DMS153 treated with DMSO at 0.1 percent for 48 hours (cell line): ENCODE results near the gene NUCKS1.

ENCODE experiments used
- DNase-seq: peaks from one replicate; lab custom pipeline; 2025; ENCODE audit not compliant: unreplicated experiment; lab: John Stamatoyannopoulos, UW

NUCKS1 gene, protein sequence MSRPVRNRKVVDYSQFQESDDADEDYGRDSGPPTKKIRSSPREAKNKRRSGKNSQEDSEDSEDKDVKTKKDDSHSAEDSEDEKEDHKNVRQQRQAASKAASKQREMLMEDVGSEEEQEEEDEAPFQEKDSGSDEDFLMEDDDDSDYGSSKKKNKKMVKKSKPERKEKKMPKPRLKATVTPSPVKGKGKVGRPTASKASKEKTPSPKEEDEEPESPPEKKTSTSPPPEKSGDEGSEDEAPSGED

DNA sequence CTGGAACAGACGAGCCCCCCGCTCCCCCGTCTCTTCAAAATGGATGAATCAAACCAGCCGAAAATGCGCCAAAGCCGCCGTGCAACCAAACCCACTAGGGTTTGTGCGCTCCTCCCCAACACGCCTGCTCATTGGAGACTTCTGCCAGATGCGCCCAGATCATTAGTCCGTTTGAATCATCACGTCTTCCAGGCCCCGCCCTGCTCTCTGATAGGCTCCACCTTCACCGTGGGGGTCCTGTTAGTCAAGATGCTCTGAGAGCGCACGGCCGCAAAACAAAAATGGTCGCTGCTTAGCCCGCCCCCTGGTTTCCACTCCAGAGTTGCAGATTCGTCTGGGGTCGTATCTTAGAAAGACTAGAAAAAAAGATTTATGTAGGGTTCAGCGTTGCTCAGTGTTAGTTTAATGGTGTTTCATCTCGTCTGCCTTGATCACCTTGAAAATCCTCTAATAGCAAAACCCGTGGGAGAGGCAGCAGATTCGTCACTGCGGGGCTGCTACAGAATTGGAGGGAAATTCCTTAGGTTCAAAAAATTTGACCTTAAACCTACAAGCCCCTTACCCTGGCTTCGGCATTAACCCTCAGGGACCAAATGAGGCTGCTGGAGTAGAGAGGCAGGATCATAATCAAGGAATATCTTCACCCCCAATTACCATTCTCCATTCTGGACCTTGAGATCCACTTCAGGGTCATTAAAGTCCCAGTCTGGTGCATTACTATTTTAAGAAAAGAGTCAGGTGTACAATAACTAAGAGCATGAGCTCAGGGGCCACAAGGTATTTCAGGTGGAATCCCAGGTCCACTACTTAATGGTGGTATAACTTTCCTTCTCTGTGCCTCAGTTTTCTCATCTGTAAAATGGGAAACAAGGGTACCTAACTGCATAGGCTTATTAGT, at the start of gene NUCKS1:
TSS of gene NUCKS1 (minus strand) at position 45 of the 898 bp plus-strand sequence. CDS start 209 bp downstream, outside the sequence.
- peak; percentile 99 for DNase-seq

DNA sequence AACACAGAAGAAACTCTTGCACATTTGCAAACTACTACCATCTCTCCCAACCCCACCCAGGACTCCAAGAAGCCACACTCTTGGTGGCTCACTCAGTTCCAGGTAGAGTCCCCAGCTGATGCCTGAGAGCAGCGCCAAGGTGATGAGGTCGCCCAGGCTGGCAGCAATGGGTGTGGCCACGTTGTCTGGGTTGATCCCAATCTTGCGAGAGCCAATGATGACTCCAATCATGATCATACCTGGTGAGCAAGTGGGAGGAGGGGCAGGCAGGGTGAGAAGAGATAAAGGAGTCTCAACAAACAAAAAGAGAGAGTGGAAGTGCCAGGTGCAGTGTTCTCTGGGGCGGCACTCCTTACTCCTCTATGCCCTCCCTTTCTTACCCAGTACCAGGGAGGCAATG, 48.6 kb upstream of the NUCKS1 start:
- DNase-seq, result no peak

DNA sequence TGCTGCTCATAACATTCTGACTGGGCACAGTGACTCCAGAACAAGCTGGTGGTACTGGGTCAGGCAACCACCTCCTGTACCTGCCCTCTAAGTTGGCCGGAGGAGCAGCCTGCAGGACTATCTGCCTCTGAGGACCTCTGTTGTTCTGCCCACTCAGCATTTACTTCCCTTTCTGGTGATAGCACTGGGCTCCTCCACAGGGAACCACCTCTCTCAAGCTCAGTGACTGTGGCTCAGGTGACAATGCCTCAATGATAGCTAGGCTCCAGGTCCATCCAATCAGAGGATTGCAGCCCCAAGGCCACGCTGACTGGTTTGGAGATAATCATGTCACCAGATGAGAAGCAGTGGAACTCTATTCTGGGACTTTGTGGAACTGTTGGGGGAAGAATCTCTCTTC, 47.2 kb upstream of the NUCKS1 start:
- DNase-seq, result no peak

DNA sequence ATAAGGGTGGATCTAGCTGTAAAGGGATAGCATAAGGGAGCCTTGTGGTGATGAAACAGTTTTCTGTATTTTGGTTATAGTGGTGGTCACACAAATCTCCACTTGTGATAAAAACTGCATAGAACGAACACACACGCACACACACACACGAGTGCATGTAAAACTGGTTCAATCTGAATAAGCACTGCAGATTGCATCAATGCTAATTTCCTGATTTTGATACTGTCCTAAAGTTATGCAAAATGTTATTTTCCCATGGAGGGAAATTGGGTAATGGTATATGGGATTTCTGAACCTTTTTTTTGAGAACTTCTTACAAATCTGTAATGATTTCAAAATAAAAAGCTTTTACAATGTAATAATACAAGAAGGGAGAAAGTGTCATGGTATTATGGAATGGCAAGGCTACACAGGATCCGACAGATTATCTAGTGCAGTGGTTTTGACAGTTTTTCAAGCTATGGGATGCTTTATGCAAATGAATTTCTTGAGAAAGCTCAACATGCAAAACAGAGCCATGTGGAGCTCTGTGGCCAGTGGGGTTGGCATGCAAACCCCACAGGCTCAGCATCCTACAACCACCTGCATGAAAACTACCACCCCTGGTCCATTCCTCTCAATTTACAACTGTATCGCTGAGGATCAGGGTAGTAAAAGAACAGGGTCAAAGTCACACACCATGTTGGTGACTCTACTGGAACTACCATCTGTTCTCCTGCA, 44.2 kb upstream of the NUCKS1 start:
- no peak for DNase-seq

DNA sequence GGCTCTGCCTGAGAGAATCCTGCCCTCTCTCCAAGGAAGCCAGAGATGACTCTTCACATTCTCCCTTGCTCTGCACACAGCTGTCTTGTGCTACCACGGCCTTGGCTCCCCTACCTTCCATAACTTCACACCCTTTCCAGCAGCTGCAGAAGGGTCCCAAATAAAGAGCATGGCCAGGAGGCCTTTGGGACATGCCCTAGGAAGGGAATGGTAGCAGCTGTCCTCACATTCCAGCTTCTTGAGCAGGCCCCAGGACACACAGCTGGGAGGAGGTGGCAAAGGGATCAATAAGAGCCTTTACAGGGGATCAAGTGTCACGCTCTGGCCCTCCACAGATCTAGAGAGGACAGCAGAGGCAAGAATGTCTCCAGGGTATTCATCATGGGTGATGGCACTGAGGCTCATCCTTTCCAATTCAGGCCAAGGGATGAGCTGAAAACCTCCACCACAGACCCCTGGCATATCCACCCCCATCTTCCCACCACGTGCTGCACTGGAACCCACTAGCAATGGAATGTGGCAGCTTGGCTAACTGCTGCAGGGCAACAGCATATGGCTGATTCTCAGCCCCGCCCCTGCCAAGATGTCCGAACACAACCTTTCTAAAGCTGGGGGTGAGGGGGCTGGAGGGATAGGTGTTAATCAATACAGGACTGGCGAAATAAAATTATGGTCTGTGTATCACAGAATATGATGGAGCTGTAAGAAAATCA, 43.1 kb upstream of the NUCKS1 start:
- DNase-seq, result no peak

DNA sequence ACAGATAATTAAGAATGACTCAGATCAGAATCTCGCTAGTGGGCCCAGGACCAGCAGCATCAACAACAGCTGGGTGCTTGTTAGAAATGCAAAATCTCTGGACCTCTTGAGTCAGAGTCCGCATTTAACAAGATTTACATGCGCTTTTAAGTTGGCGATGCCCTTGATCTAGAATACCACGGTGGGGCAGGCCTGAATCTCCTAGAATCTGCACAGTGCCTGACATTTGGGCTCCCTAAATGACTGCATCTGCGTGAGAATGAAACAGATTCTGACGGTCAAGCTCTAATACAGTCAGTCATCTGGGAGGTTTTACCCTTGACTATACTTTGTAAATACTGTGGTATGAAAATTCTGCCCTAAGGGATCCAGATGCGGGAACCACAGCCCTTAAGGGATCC, 42.5 kb upstream of the NUCKS1 start:
- no peak for DNase-seq

DNA sequence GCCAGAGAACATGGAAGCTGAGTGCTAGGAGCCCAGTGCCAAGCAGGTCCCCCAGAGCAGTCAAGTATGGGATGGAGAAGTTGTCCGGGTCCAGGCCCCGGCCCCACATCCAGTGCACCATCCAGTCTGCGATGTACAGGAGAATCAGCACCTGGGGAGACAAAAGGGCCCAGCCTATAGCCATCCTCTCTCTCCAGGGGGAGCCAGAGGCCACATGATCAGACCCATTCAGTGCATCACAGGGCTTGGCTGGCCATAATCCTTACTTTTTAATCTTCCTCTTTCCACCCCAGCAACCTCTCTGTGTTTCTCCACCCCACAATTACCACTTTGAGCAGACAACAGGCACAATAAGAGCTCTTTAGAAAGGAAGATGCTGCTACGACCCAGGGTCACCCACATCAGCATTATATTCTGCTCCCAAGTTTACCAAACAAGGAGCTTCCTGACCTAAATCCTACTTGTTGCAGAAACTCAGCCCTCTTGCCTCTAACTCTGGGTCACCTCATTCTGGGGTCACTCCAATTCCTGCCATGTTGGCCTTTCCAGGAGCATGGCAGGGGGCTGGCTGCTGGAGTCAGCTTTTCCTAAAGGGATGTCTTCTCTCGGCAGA, 41.7 kb upstream of the NUCKS1 start:
- peak; percentile 57 for DNase-seq

DNA sequence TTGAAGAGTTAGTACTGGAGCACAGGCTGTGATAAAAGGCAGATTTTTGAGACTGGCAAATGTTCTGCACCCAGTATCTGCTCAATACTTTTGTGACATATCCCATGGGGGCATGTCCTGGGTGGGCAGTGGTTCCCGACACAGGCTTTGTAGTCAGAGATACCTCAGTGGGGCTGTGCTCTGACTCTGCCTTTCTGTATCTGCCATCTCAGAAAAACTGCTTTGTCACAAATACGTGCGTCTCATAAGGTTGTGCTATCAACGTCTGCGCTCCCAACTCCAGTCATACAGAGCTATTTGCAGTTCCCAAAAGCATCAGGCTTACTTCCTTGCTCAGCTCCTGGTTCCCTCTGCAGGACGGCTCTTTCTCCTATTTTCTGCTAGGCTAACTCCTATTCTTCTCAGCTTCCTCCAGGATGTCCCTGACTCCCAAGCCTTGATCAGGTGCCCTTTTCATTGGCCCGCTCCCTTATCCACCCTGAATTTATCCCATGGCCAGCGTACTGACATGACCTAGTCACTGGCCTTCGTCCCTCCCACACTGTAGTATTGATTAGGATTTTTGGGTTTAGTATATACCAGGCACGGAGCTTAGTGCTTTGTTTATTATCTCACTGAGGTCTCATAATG, 37.4 kb upstream of the NUCKS1 start:
- DNase-seq, result no peak

DNA sequence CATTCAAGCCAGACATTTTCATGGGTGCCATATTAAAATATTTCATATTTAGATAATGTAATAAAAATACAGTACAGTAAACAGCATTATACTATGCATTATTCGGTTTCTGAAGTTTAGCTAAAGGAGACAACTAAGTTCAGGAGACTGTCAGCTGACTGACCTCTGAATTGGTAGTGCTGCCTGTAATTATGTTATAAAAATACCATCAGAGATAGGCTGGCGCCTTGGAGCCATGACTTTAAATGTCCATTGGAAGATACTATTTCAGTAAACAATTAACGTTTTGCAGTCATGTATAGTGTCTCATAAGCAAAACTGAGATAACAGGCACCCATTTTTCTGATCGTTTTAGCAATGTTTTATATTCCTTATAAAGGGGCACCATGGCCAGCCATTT, 36.6 kb upstream of the NUCKS1 start:
- DNase-seq, result no peak

DNA sequence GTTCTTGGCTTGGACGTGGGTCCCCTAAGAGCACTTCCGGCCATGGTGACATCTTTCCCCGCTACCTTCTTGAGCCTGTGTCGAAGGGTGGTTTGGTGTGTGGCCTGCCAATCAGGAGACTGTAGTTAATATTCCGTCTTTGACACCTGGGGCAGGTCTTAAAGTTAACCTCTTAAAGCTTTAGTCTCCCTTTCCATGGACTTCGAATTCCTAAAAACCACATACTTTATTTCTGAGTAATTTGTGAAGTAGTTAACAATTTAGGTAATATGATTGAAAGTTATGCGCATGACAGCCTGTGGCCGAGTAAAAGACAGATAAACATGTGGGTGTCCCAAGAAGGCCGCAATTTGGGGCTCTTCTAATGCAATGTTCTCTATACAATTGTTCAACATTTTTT, 35.5 kb upstream of the NUCKS1 start:
- DNase-seq, result no peak

DNA sequence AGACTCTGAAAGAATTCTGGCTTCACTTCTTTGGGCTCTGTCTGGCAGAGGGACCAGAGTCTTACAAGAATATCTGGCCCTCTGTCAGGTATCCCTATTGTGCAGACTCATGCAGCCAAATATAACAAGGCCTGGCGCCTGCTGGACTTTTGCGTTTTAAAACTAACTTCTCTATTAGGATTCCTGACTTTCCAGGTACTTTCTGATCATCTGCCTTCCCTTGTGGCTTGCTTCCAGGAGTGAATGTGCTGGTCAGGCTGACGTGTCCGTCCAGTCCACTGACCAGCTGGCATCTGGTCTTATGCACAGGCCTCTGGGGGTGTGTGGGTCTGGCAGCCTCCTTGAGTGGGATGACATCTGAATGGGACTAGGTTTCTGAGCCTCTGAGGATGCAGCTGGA, 33.9 kb upstream of the NUCKS1 start:
- DNase-seq, result no peak

DNA sequence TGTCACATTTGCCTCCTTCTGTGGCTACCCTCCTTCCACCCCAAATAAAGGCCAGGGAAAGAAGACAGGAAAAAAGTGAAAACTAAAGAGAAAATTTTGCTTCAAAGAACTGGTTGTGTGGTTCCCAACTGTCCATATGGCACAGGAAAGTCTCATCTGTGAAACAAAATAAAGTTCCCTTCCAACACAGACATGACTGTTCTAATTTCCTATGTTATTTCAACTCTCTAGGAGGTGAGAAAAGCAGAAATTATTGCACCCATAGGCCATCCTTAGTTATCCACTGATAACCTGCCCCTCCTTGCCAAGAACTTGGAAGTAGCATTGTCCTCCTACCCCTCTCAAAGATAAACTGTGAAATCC, 33.4 kb upstream of the NUCKS1 start:
- no peak for DNase-seq

DNA sequence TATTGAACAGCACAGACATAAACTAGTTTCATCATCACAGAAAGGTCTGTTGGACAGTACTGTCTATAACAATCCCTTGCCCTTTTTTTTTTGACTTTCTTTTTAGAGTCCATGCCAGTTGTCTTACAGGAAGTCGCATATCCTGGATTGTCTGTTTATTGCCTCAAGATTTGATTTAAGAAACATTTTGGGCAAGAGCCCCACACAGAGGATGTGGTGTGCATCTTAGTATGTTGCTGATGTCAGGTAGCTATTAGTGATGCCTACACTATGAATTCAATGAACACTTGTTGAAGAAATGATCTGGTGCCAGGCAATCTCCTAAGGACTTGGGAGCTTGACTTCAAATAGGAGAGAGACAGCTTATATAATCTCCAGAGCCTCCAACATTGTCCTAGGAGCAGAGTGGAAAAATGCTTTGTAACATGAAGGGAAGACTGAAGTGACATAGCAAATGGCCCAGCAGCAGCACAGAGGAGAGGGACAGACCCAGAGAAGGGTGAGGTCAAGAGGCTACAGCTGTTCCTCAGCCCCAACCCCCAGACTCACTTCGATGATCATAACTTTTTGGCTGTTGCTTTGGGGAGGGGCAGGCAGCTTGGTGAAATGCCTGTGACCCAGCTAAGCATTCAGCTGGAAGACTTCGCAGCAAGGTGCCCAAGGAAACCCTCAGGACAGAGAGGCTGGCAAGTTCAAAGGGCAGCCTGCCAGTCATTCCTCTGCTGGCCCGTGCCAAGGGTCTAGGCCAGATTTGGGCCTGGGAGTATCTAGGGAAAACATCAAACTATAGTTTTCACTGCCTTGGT, 32.8 kb upstream of the NUCKS1 start:
- DNase-seq, result no peak

DNA sequence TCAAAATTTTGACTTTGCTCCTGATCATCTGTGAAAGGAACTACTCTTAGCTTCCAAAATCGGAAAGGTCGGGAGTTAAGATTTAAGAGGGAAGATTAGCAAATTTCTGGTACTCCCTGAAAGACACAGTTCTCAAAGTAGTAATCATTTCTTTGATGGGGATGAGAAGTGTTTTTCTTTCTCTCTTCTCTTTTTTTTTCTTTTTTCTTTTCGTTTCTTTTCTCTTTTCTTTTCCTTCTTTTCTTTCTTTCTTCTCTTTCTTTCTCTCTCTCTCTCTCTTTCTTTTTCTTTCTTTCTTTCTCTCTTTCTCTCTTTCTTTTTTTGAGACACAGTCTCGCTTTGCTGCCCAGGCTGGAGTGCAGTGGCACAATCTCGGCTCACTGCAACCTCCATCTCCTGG, 30.4 kb upstream of the NUCKS1 start:
- DNase-seq, result no peak

DNA sequence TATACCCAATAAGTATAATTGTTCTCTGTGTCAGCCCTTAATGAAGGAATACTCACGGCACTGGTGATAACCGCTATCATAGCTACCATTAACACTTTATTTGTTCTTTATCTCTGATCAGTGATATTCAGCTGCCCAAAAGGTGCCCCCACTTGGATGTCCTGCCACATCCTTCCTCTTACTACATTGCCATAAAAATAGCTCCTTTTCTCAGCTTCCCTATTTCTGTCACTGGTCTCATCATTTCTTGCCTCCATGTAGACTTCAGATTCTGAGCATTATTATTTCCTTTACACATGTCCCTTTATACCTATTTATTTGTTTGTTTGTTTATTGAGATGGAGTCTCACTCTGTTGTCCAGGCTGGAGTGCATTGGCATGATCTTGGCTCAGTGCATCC, 28.0 kb upstream of the NUCKS1 start:
- no peak for DNase-seq

DNA sequence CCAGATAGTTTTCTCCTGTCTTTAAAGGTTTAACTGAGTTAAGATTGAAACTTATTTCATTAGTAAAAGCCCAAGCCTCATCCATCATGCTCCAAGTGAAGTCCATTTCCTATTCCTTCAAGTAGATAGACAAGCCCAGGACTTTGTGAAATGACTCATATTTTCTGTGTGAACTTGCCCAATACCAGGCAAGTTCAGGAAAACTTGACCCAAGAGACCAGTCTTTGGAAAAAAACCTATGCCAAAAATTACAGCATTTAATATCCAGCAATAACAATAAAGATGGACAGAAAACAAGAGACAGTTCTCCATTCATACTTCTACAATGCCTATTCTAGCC, 25.7 kb upstream of the NUCKS1 start:
- no peak for DNase-seq

DNA sequence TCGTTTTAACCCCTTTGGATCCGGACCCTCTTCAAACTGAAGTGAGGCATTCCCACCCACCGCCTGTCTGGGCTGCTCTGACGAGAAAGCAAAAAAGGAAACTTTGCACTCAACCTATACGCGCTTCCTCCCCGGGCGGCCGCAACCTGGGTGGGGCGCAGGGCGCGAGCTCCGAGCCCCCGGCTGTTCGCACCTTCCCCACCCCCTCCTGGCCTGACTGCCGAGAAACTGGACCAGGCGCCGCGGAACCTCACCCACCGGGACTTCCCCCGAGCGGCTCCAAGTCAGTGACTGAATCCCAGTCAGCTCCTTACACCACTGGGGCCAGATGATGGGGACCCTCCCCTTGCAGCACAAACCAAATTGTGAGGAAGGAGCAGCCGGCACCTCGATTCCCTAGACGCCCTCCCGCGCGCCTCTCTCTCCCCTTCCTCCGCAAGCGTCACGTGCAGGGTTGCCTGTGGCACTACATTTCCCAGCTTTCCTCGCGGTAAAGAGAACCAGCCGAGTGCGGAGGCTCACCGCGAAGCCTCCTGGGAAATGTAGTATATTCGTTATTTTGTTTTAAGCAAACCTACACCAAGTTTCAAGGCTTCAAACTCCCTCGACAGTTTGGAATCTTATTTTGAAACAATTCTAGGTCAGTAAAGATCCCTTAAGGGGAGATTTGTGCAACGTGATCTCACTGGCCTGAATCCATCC, 25.2 kb upstream of the NUCKS1 start, which contains the start of gene RAB29:
TSS of gene RAB29 (minus strand) at position 468 of the 702 bp plus-strand sequence. CDS start 526 bp downstream, outside the sequence.
- DNase-seq, result peak; percentile 77

DNA sequence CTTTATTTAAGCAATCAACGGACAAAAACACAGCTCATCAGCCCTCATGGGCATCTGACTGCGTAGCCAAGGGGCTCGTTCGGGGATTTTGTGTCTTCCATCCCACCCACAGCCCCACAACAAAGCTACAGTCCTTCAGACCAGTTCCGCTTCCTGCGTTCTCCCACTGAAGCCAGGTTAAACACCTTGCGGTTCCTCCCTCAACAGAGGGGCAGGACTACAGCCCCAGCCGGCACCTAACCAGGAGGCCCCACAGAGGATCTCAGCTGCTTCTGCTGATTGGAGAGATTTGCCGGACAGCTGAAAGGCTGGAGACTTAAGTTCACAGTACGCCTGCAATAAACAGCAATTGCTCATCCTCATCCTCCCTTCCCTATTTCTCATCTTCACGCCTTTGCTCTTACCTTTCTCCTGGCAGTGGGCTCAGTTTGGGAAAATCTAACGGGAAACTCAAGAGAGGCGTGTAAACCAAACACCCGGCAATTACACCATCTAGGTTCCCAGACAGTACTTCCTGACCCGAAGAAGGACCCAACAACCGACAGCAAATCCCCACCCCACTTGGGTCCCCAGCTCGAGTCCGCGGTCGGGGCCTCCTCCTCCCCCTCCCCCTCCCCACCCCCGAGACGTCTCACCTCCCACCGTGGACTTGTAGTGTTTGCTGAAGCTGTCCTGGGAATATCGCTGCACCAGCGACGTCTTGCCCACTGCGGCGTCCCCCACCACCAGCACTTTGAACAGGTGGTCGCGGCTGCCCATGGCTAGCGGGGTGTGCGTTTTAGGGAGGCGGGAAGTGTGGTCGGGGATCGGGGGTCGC, 24.4 kb upstream of the NUCKS1 start:
- no peak for DNase-seq
